ENCODE measurements around the gene ACP7.

Gene ACP7

GRCh38 chr19:39160523-39160861 lies 76.3 kb downstream of the ACP7 start:
- no peak for TF ChIP-seq CTCF (IDR thresholded peaks at IDR 0.05; ENCODE audit: low read length, missing control alignments)
- H3K4me3 ChIP-seq (replicated peaks; ENCODE audit: low read depth, low read length), result no peak overlapping the region
- DNase-seq (ENCODE audit: low read depth), result peak; percentile 65

Measured in fibroblast of pulmonary artery (primary cell).